GM23338 (cell line): ENCODE results near the gene OLFML2A.
"Not testable (repeated sequence)": the region's sequence is repeated elsewhere in the genome, so short reads cannot be mapped to it uniquely, and the experiment has no call there.

ENCODE experiments used
- POLR2AphosphoS5 ChIP-seq: IDR thresholded peaks from 2 replicates; pipeline ENCODE4 v1.6.1; 2016; ENCODE audit warnings: antibody characterized with exemption, low read depth
- TF ChIP-seq, protein P1 (sequence below), 2 experiments: fragments of 200-600 bp in 1 of 2; sonication (generic) in 1 of 2; conservative IDR thresholded peaks; 2 replicates each; pipeline versions ENCODE4 v1.5.1 to v1.6.1; 2016 to 2017; ENCODE audit warnings: antibody characterized with exemption in 2 of 2, low read depth in 2 of 2, mild to moderate bottlenecking in 2 of 2, moderate library complexity in 1 of 2
- TF ChIP-seq, protein P2 (sequence below): IDR thresholded peaks from 2 replicates; pipeline ENCODE4 v1.6.1; 2016; ENCODE audit warnings: antibody characterized with exemption
- TF ChIP-seq, protein P3 (sequence below): IDR thresholded peaks from one replicate; pipeline ENCODE4 v1.6.1; 2018; ENCODE audit warnings: antibody characterized with exemption; ENCODE audit not compliant: unreplicated experiment

DNA sequence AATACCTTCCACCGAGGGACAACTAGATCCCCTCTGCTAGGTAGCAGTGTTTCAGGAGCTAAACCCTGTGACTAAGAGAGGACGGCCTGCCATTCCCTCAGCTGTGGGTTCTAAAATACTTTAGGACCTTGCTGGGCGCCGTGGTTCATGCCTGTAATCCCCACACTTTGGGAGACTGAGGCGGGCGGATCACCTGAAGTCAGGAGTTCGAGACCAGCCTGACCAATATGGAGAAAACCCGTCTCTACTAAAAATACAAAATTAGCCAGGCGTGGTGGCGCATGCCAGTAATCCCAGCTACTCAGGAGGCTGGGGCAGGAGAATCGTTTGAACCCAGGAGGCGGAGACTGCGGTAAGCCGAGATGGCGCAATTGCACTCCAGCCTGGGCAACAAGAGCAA lies 4.1 kb upstream of the OLFML2A start:
- TF ChIP-seq, protein P1, sequence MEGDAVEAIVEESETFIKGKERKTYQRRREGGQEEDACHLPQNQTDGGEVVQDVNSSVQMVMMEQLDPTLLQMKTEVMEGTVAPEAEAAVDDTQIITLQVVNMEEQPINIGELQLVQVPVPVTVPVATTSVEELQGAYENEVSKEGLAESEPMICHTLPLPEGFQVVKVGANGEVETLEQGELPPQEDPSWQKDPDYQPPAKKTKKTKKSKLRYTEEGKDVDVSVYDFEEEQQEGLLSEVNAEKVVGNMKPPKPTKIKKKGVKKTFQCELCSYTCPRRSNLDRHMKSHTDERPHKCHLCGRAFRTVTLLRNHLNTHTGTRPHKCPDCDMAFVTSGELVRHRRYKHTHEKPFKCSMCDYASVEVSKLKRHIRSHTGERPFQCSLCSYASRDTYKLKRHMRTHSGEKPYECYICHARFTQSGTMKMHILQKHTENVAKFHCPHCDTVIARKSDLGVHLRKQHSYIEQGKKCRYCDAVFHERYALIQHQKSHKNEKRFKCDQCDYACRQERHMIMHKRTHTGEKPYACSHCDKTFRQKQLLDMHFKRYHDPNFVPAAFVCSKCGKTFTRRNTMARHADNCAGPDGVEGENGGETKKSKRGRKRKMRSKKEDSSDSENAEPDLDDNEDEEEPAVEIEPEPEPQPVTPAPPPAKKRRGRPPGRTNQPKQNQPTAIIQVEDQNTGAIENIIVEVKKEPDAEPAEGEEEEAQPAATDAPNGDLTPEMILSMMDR (conservative IDR thresholded peaks at IDR 0.05; ENCODE audit: low read depth in 2 of 2) = not testable (repeated sequence)
- TF ChIP-seq, protein P2, sequence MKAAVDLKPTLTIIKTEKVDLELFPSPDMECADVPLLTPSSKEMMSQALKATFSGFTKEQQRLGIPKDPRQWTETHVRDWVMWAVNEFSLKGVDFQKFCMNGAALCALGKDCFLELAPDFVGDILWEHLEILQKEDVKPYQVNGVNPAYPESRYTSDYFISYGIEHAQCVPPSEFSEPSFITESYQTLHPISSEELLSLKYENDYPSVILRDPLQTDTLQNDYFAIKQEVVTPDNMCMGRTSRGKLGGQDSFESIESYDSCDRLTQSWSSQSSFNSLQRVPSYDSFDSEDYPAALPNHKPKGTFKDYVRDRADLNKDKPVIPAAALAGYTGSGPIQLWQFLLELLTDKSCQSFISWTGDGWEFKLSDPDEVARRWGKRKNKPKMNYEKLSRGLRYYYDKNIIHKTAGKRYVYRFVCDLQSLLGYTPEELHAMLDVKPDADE = not testable (repeated sequence)
- TF ChIP-seq POLR2AphosphoS5 = not testable (repeated sequence)
- TF ChIP-seq, protein P3, sequence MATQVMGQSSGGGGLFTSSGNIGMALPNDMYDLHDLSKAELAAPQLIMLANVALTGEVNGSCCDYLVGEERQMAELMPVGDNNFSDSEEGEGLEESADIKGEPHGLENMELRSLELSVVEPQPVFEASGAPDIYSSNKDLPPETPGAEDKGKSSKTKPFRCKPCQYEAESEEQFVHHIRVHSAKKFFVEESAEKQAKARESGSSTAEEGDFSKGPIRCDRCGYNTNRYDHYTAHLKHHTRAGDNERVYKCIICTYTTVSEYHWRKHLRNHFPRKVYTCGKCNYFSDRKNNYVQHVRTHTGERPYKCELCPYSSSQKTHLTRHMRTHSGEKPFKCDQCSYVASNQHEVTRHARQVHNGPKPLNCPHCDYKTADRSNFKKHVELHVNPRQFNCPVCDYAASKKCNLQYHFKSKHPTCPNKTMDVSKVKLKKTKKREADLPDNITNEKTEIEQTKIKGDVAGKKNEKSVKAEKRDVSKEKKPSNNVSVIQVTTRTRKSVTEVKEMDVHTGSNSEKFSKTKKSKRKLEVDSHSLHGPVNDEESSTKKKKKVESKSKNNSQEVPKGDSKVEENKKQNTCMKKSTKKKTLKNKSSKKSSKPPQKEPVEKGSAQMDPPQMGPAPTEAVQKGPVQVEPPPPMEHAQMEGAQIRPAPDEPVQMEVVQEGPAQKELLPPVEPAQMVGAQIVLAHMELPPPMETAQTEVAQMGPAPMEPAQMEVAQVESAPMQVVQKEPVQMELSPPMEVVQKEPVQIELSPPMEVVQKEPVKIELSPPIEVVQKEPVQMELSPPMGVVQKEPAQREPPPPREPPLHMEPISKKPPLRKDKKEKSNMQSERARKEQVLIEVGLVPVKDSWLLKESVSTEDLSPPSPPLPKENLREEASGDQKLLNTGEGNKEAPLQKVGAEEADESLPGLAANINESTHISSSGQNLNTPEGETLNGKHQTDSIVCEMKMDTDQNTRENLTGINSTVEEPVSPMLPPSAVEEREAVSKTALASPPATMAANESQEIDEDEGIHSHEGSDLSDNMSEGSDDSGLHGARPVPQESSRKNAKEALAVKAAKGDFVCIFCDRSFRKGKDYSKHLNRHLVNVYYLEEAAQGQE = not testable (repeated sequence)
